8988T (cell line): ENCODE measurements around the gene MBNL1.

Source experiments
- DNase-seq: peaks from one replicate; pipeline ENCODE4 v3.0.0; 2011

MBNL1 gene

GRCh38 chr3:152499791-152500385, 231.2 kb downstream of the MBNL1 start:
- DNase-seq, result no peak

GRCh38 chr3:152505926-152506325, 237.2 kb downstream of the MBNL1 start:
- DNase-seq, result no peak

DNA sequence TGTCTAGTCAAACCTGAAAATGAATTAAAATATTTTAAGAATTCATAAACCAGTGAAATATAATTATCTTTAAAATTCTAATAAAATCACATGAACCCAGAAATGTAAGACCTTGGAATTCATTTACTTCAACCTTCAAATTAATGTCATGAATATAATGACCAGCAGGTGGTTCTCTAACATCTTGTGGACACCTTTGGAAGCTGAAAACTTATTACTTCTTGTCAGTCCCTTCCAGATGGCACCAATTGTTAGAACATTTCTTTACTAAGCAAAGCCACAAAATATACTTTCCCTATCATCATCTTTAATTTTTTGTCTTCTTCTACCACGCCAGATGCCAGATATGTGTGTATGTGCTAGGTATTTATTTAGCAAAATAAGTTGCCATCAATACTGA, 240.0 kb downstream of the MBNL1 start:
- no peak for DNase-seq

DNA sequence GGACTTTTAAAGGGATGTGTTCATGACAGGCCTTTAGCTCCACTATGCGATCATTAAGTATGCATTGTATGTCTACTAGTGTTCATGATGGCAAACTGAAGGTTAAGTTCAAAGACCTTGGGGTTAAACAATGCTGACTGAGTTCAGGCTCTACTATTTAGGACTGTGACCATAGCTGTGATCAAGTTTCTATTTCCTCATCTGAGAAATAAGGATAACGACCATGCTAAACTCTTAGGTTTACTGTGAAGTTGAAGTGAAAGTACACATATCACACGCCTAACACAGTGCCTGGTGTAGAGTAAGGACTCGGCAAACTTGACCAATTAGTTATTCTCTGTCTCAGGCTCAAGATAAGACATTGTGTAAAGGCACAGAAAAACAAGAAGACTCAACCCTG, 243.2 kb downstream of the MBNL1 start:
- DNase-seq, result no peak

DNA sequence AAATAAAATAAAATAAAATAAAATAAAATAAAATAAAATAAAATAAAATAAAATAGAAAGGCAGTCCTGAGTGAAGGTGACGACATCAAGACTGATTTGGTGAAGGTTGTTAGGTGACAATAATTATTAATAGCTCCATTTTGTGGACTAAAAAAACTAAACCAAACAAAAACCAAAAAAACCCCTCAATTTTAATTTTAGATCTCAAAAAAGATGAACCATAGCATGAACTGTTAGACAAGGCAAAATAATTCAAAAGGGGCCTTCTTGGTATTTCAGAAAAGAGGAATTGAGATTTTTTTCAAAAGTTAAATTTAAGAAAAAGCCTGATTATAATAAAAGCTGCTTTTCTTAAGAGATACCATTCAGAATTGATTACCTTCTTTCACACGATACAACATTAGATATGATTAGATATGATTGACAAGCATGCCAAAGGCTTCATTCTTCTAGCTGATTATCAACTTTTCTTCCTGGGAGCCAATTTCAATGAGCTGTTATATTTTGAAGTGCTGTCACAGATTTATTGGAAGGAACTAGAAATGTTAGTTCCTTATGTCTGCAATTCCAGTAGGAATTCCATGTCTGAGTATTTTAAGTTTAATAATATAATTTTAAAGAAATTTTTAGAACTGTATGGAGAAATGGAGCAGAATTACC, 244.7 kb downstream of the MBNL1 start:
- DNase-seq, result no peak
